Measurements from ENCODE around the gene HOMER3.

HOMER3 gene

DNA sequence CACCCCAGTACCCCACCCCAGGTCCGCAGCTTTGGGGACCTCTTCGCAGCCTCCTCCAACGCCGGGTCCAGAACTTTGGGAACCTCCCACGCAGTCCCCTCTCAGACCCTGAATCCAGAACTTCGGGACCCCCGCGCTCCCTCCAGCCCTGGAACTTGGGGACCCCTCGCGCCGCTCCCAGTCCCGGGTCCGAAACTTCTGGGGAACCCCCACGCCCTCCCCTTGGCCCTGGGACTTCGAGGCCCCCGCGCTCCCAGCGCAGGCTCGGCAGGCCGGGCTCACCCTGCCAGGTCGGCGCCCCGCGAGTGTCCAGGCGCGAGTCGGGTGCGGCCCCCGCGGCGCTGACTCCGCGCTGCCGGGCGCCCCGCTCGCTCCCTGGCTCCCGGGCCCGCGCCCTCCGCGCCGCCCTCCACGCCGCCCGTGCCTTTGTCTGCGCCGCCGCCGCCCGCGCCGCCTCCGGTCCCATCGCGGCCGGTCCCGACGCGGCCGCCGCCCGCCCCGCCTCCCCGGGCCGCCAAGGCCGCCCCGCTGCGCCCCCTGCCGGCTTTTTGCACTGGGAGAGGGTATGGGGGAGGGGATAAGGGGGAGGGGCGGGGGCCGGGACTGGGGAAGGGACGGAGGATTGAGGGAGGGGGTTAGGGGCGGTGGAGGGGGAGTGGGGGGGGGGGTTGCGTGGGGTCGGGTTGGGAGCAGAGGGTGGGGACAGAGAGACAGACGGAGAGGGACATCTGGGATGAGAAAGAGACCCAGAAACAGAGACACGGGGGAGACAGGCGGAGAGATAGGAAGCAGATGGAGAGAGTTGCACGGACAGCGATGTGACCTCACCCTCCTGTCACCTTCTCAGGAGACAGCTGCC, at the start of gene HOMER3:
Gene HOMER3, minus strand, starts transcription at position 449 of the 859 bp plus-strand sequence. CDS start 2,235 bp downstream, outside the sequence.
- DNase-seq (ENCODE audit: low spot score) = peak; percentile 91

DNA sequence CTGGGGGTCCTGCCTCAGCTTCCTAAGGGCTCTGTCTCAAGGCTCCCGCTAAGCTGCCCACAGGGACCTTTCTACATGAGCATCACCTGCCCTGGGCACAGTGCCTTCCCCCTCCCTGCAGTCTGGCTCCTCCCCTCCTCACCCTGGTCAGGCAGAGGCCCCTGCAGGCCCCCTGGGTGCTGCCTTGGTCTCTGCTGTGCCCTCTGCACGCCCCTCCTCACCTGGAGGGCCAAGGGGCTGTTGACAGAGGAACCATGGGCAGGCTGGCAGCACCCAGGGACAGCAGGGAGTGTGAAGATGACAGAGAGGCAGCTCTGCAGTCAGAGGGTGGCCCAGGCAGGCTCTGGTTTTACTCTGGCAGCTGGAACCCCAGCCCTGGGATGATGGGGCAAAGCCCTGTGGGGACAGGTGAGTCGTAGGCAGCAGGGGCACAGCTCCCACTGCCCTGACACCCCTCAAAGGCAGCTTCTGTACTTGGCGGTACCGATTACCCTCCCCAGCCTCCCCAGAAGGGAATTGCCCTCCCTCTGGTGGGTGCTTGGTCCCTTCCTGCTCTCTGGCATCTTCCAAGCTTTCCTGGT, 49.2 kb upstream of the HOMER3 start:
- DNase-seq (ENCODE audit: low spot score) = no peak

DNA sequence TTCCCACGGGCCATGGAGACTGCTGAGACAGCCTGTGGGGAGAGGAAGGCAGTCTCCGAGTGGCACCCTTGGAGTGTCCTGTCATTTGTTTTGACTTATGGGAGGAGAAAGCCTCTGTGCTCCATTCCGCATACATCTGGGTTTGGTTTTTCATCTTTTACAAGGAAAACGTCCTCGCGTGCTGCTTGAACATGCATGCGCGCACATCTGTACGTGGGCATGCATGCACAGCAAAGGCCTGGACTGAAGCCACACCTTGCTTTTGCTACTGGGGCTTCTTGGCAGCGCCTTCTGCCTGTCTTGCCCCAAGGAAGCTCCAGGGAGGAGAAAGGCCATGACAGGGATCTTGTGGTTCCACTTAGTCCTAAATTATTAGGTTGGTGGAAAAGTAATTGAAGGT, 48.3 kb upstream of the HOMER3 start:
- no peak for DNase-seq (ENCODE audit: low spot score)

DNA sequence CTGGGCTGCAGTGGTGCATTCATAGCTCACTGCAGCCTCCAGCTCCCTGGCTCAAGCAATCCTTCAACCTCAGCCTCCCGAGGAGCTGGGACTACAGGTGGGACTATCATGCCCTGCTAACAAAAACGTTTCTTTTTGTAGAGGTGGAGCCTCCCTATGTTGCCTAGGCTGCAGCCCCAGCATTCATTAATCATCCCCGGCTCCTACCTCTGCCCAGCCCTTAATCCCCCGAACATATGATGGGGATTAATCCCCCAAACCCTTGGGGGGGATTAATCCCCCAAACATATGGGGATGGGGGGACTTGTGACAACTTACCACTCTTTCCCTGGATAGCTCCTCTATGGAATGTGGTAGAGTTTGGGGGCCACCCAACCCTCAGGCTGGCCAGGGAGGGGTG, 46.4 kb upstream of the HOMER3 start:
- no peak for DNase-seq (ENCODE audit: low spot score)

DNA sequence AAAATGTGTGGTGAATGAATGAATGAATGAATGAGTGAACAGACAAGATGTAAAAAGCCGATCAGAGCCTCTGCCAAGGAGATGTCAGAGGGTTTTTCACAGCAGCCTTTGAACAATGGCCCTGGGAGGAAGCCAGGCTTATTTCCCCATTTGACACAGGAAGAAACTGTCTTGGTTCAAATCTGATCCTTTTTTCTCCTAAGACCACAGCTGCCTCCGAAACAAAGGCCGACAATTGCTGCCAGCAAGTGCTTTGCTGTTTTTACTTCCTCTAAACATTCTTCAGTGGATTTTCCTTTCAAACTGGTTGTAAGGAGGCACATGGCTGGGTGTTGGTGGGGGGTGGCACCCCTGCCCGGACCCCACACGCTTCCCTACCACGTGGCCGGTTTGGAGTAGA, 44.2 kb upstream of the HOMER3 start:
- DNase-seq (ENCODE audit: low spot score) = no peak

DNA sequence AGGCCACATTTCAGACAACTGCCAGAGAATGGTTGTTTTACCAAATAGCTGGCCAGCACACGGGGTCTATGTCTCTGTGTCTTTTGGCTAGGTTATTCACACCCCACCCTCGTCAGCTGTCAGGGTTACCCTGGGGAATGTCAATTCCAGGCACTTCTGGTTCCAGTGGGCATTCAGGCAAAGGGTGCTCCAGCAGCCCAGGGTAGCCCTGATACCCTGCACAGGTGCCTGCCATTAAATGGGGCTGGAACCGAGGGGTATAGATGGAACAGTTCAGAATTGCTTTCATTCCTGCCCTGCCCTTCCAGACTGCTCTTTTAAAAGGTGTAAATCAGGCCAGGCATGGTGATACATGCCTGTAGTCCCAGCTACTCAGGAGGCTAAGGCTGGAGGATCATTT, 43.2 kb upstream of the HOMER3 start:
- no peak for DNase-seq (ENCODE audit: low spot score)

DNA sequence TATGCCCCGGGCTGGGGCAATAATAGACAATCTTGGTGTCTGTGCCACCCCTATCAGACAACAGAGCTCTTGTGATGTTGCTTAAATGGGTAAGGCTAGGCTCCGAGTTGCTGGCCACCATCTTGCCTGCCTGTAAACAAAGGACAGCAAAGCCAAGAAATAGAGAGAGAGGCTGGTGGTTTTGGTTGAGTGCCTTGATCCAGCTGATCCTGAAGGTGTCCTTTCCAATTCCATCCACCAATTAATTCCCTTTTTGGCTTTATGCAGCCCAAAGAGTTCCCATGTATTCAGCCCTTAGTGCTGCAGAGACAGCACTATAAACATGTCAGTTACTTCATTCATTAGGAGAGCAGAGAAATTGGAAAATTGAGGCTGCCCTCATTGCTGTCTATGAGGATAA, 41.7 kb upstream of the HOMER3 start:
- no peak for DNase-seq (ENCODE audit: low spot score)

DNA sequence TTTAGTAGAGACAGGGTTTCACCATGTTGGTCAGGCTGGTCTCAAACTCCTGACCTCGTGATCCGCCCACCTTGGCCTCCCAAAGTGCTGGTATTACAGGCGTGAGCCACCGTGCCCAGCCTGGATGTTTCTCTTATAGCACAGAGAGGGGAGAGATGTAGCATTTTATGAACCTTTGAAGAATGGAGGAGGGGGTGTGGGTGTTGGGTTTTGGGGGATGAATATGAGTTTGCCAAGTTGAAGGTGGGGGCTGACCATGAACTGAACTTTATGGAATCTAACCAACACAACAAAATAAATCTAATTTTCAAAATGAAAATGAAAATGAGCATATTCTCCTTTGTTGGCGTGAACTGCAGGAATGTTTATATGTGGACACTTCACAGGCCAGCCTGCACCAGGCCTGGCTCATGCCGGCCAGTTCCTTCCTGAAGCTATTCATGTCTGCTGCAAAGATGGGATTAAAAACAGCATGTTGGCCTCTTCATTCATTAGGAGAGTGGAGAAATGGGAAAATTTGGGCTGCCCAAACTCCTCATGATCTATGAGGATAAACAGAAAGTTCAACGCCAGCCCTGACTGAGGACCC, 39.5 kb upstream of the HOMER3 start:
- DNase-seq (ENCODE audit: low spot score) = no peak

DNA sequence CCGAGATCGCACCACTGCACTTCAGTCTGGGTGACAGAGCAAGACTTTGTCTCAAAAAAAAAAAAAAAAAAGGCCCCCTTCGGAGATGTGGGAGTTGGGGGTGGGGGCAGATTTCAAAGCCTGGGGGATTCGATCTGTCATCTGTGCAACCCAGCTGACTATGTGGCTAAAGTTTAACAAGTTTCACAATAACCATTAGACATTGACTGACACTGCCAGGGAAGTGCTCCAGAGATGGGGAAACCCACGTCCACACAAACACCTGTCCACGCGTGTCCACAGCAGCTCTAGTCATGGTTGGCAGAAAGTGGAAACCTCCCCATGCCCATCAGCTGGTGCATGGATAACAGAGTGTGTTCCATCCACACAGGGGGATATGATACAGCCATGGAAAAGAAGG, 37.6 kb upstream of the HOMER3 start:
- DNase-seq (ENCODE audit: low spot score) = no peak

DNA sequence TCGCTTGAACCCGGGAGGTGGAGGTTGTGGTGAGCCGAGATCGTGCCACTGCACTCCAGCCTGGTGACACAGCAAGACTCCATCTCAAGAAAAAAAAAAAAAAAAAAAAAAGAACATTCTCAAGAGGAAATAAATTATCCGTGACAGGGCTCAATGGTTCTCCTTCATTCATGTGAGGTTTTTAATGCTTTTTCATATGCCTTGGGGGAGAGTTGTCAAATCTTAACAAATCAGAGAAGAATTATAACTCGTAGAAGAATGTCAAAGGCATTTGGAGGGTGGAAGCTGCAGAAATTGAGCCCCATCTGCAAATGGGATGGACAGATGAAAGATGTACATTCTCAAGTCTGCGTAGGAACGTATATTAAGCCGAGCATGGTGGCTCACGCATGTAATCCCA, 34.9 kb upstream of the HOMER3 start:
- DNase-seq (ENCODE audit: low spot score) = no peak

DNA sequence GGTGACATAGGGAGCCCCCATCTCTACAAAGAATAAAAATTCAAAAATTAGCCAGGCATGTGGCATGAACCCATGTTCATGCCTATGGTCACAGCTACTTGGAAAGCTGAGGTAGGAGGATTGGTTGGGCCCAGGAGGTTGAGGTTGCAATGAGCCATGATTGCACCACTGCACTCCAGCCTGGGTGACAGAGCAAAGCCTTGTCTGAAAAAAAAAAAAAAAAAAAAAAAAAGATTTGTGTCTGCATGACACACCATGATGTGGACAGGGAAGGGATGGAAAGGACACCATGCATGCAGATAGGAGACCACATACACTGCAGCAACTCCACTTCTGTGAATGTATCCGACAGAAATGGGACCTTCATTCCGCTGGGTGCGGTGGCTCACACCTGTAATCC, 34.0 kb upstream of the HOMER3 start:
- no peak for DNase-seq (ENCODE audit: low spot score)

DNA sequence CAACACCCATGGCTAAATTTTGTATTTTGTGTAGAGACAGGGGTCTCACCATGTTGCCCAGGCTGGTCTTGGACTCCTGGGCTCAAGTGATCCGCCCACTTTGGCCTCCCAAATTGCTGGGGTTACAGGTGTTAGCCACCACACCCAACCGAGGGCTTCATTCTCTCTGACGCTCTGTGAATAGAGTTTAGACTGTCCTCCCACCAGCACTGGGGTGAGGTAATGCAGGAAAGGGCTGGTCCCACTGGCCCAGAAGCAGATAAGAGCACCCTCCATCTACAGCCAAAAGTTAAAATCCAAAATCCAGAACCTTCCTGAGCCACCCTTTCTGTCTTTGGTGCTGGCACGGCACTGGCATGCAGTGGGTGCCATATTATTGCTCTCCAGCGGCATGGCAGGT, 31.8 kb upstream of the HOMER3 start:
- DNase-seq (ENCODE audit: low spot score) = no peak

DNA sequence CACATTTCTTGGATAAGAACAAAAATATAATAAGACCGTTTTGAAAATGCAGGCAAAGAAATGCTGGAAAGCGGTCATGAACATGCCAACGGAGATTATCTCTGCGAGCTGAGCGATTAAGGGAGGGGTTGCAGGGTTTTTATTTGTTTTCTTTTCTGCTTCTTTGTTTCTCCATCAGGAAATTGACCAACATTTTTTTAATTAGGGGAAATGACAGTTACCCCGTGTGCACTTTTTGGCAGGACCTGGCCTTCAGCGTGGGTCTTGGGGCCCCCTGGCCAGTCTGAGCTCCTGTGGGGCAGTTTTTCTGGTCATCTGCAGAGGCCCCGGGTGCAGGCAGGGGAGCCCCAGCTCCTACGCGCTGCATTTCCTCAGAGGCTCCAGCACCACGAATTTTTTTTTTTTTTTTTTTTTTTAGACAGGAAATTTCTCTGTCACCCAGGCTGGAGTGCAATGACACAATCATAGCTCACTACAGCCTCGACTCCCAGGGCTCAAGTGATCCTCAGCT, 31.3 kb upstream of the HOMER3 start:
- no peak for DNase-seq (ENCODE audit: low spot score)

DNA sequence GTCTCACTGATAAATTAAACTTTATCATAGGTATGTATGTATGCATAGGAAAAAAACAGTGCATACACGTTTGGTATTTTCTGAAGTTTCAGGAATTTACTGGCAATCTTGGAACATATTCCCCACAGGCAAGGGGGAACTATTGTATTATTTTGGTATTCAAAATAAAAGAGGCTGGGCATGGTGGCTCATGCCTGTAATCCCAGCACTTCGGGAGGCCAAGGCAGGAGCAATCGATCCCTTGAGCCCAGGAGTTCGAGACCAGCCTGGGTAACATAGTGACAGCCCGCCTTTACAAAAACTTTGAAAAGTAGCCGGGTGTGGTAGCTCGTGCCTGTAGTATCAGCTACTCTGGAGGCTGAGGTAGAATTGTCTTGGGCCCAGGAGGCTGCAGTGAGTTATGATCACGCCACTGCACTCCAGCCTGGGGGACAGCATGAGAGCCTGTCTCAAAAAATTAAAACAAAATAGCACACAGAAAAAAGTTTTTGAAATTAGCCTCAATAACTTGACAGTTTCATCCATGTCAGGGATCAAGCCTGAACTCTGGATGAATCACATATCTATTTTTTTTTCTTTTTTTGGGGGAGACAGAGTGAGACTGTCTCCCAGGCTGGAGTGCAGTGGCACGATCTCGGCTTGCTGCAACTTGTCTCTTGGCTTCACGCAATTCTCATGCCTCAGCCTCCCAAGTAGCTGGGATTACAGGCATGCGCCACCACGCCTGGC, 29.1 kb upstream of the HOMER3 start:
- DNase-seq (ENCODE audit: low spot score) = no peak

DNA sequence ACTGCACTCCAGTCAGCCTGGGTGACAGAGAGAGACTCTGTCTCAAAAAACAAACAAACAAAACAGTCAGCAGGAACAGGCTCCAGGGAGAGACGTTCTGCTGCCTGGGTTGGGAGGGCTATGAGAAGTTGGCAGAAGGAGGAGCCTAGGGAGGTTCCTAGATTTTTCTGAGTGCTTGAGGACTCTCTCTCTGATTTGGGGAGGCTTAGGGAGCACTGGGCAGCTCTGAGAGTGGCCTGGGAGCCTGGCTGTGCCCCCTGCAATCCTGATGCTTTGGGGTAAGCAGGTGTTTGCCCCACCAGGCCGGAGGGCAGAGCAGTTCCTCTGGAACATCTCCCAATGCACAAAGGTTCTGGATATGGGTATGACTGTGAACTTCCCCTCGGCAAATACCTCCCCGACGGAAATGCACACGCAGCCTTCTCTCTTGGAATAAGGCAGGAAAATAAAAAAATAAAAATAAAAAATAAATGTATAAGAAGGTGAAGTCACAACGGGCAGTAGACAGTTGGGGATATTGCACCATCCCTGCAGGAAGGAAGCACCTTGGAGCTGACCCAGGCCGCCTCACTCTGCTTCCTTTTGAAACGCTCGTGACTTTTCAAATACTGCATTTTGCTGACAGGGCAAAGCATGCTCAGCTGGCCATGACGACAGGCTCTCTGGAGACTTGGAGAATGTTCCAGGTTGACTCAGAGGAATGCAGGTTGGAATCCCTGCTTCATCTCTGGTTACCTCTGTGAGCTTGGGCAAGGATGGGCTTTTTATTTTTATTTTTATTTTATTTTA, 26.5 kb upstream of the HOMER3 start:
- DNase-seq (ENCODE audit: low spot score) = no peak

DNA sequence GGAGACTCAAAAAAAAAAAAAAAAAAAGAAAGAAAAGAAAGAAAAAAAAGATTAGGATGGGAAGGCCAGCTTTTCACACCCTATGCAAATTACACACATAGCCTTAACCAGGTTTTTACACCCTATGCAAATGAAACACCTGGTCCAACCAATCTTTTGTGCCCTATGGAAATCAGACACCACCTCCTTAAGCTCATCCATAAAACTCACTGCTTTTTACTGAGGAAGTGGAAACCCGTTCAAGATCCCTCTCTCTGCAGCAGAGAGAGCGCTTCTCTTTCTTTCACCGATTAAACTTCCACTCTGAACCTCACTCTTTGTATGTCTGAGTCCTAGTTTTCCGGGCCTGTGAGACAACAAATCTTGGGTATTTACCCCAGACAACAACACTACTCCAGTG, 25.3 kb upstream of the HOMER3 start:
- no peak for DNase-seq (ENCODE audit: low spot score)

DNA sequence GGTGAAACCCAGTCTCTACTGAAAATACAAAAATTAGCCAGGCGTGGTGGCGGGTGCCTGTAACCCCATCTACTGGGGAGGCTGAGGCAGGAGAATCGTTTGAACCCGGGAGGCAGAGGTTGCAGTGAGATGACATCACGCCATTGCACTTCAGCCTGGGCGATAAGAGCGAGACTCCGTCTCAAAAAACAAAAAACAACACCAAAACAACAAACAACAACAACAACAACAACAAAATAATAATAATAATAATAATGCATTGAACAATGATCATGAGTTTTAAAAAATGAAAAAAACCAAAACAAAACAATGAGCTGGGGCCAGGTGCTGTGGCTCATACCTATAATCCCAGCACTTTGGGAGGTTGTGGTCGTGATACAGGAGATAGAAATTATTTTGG, 23.1 kb upstream of the HOMER3 start:
- DNase-seq (ENCODE audit: low spot score) = no peak

DNA sequence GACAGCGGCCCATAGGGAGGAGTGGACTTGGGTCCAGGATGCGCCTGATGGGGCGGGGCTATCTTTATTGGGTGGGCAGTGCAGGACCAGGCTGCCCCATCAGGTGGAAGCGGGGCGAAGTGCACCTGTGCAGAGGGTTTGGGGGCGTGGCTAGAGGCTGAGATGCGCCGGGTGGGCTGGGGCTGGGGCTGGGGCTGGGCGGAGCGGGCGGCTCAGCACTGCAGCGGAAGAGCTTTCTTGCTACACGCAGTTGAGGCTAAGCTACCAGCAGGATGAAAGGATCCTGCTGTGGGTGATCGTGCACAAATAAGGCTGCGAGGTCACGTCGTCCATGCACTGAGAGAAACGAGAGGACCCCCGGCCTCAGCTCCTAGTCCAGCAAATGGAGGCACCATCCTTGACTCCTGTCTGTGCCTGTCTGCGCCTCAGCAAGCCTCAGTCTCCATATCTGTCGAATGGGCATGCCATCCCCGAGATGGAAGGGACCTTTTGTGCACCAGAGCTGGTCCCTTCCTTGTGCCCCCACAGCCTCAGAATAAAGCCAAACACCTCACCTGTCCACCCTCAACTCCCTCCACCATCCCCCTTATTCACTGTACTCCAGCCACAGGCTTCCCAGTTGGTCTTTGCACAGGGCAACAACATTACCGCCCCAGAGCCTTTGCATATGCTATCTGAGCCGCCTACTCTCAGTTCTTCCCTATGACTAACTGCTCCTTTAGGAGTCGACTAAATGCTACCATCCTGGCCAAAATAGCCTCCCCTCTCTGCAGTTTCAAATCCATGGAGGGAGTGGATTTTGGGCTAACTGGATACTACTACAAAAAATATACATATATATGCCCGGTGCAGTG, 21.0 kb upstream of the HOMER3 start:
- no peak for DNase-seq (ENCODE audit: low spot score)

DNA sequence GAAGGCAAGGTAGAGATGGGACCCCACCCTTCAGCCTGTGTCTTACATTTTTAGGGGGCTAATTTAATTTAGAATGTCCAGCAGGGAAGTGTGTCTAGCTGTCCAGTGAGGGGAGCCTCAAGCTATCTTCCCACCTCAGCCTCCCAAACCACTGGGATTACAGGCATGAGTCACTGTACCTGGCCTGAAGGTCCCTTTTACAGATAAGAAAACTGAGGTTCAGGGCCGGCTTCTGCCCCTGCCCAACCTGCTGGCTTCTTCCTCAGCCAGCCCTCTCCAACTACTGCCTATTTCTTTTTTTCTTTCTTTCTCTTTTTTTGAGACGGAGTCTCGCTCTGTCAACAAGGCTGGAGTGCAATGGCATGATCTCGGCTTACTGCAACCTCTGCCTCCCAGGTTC, 19.4 kb upstream of the HOMER3 start:
- DNase-seq (ENCODE audit: low spot score) = no peak

DNA sequence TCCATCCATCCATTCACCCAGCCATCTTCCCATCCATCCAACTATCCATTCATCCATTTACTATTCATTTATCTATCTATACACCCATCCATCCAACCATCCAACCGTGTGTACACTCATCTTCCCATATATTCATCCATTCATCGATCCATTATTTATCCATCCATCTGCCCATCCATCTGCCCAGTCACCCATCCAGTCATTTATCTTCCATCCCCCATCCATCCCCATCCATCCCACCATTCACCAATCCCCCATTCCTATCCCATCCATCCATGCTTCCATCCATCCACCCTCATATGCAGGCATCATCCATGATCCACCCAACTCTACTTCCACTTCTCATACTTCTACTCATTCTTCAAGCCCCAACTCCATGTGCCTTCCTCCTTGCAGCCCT, 14.0 kb upstream of the HOMER3 start:
- DNase-seq (ENCODE audit: low spot score) = no peak

DNA sequence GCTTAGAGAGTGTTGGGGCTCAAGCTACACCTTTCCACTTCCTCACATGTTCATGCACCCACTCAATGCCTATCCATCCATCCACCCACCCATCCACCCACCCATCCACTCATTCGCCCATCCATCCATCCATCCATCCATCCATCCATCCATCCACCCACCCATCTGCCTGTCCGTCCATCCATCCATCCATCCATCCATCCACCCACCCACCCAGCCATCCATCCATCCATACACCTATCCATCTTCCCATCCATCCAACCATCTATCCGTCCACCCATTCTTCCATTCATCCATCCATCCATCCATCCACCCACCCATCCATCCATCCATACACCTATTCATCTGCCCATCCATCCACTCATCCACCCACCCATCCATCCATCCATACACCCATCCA, 13.1 kb upstream of the HOMER3 start:
- DNase-seq (ENCODE audit: low spot score) = no peak

All from left forelimb (tissue), 1 donor.